ENCODE results near the gene MYRF. TPM values are rescaled to one million over a fixed set of nuclear protein-coding genes. Genes with fewer than 3 reads are reported as not detected.

The MYRF gene
- total RNA-seq (2014; rRNA removed; shearing (Covaris generic); ENCODE audit: low replicate concordance): 0.32 TPM in 1 of 2 replicates, not detected in the other

GRCh38 chr11:61752117-61752924, at the start of gene MYRF:
TSS of gene MYRF (plus strand) at chr11:61752636. CDS start at chr11:61752745, 109 bp downstream.
- no peak within 1 kb of the TSS for H3K4me2 ChIP-seq (ENCODE audit: low read depth, low read length, poor library complexity, severe bottlenecking)
- no peak within 1 kb of the TSS for H3K27ac ChIP-seq (ENCODE audit: low read length)
- H2AFZ ChIP-seq (ENCODE audit: low read length): no peak within 1 kb of the TSS
- no peaks in the 10 kb centered on the region for H4K20me1 ChIP-seq (ENCODE audit: insufficient read depth, low read depth, low read length)
- H3K4me1 ChIP-seq (ENCODE audit: low read length): peaks cover 9% of the 10 kb centered on the region
- no peaks in the 10 kb centered on the region for H3K9me3 ChIP-seq (ENCODE audit: low read length)
- H3K27me3 ChIP-seq (ENCODE audit: low read length): no peaks in the 10 kb centered on the region
- no peak for DNase-seq
- no peaks in the 10 kb centered on the region for H3K79me2 ChIP-seq (ENCODE audit: low read length)
- no peaks in the 10 kb centered on the region for H3K9me2 ChIP-seq (replicated peaks; ENCODE audit: insufficient read depth, low read length)
- H3K36me3 ChIP-seq (ENCODE audit: insufficient read depth, low read length): no peaks in the 10 kb centered on the region
- H3K9ac ChIP-seq (ENCODE audit: low read length): no peak within 1 kb of the TSS
- H3K4me3 ChIP-seq (ENCODE audit: low read length): no peak within 1 kb of the TSS

DNA sequence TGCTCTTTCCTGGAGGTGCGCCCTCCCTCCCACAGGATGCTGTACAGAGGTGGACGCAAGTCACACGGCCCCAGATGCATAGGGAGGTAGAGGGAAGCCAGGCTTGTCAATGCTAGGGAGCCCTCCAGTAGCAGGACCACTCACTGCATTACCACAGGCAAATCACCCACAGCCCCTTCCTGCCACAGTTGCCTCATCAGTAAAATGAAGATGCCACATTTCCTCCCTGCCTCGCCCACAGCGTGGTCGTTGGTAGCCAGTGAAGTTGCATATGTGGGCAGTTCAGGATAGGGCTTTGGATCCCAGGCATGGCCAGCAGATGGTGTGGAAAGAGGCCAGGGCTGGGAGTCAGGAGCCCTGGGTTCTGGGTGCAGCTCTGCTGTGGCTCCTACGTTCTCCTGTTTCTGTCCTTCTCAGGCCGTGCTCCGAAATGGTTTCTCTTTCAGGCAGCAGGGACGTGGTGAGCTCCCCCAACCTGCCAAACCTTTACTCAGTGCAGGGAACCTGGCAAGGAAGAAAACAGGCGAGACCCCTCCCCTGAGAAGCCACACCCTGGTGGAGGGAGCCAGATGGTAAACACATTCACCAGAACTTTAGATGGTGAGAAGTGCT, 49.6 kb upstream of the MYRF start:
- Histone ChIP-seq H3K27ac (ENCODE audit: low read length) (no peak overlapping the region), H3K9ac (ENCODE audit: low read length) (no peak overlapping the region), H3K9me2 (replicated peaks; ENCODE audit: insufficient read depth, low read length) (no peaks in the 10 kb centered on the region), H4K20me1 (ENCODE audit: insufficient read depth, low read depth, low read length) (no peaks in the 10 kb centered on the region), H2AFZ (ENCODE audit: low read length) (no peak overlapping the region), H3K4me3 (ENCODE audit: low read length) (no peak overlapping the region), H3K79me2 (ENCODE audit: low read length) (no peaks in the 10 kb centered on the region), H3K36me3 (ENCODE audit: insufficient read depth, low read length) (no peaks in the 10 kb centered on the region), H3K4me1 (ENCODE audit: low read length) (no peaks in the 10 kb centered on the region), H3K4me2 (ENCODE audit: low read depth, low read length, poor library complexity, severe bottlenecking) (no peak overlapping the region), H3K27me3 (ENCODE audit: low read length) (no peaks in the 10 kb centered on the region), H3K9me3 (ENCODE audit: low read length) (no peaks in the 10 kb centered on the region)
- DNase-seq: no peak

DNA sequence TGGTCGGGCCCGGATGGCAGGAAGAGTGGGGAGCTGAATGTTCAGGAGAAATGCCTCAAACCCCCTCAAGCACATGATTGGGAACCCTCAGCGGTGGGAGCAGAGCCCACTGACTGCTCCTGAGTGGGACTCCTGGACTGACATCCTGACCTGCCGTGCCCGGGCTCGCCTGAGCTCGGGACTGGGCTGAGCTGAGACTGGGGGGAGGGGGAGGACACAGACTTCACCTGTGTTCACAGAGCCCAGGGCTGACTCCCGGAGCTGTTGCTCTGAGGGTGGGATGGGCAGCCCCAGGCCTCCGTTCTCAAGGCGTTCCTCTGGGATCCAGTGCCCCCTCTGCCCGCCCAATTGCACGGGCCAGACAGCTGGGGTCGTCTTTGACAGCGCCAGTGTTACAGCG, 47.6 kb upstream of the MYRF start:
- H3K4me3 ChIP-seq (ENCODE audit: low read length): no peak overlapping the region
- no peaks in the 10 kb centered on the region for H3K9me2 ChIP-seq (replicated peaks; ENCODE audit: insufficient read depth, low read length)
- no peak overlapping the region for H3K4me2 ChIP-seq (ENCODE audit: low read depth, low read length, poor library complexity, severe bottlenecking)
- H3K27me3 ChIP-seq (ENCODE audit: low read length): no peaks in the 10 kb centered on the region
- no peaks in the 10 kb centered on the region for H3K36me3 ChIP-seq (ENCODE audit: insufficient read depth, low read length)
- H2AFZ ChIP-seq (ENCODE audit: low read length): no peak overlapping the region
- H4K20me1 ChIP-seq (ENCODE audit: insufficient read depth, low read depth, low read length): no peaks in the 10 kb centered on the region
- no peaks in the 10 kb centered on the region for H3K79me2 ChIP-seq (ENCODE audit: low read length)
- H3K9me3 ChIP-seq (ENCODE audit: low read length): no peaks in the 10 kb centered on the region
- H3K9ac ChIP-seq (ENCODE audit: low read length): no peak overlapping the region
- no peak for DNase-seq
- no peak overlapping the region for H3K27ac ChIP-seq (ENCODE audit: low read length)
- H3K4me1 ChIP-seq (ENCODE audit: low read length): no peaks in the 10 kb centered on the region

GRCh38 chr11:61706452-61707400, 45.7 kb upstream of the MYRF start:
- no peak overlapping the region for H2AFZ ChIP-seq (ENCODE audit: low read length)
- H4K20me1 ChIP-seq (ENCODE audit: insufficient read depth, low read depth, low read length): no peaks in the 10 kb centered on the region
- no peaks in the 10 kb centered on the region for H3K4me1 ChIP-seq (ENCODE audit: low read length)
- H3K79me2 ChIP-seq (ENCODE audit: low read length): no peaks in the 10 kb centered on the region
- no peaks in the 10 kb centered on the region for H3K36me3 ChIP-seq (ENCODE audit: insufficient read depth, low read length)
- H3K4me3 ChIP-seq (ENCODE audit: low read length): no peak overlapping the region
- no peaks in the 10 kb centered on the region for H3K27me3 ChIP-seq (ENCODE audit: low read length)
- H3K9me2 ChIP-seq (replicated peaks; ENCODE audit: insufficient read depth, low read length): no peaks in the 10 kb centered on the region
- H3K9me3 ChIP-seq (ENCODE audit: low read length): no peaks in the 10 kb centered on the region
- H3K4me2 ChIP-seq (ENCODE audit: low read depth, low read length, poor library complexity, severe bottlenecking): no peak overlapping the region
- no peak overlapping the region for H3K27ac ChIP-seq (ENCODE audit: low read length)
- no peak for DNase-seq
- no peak overlapping the region for H3K9ac ChIP-seq (ENCODE audit: low read length)

DNA sequence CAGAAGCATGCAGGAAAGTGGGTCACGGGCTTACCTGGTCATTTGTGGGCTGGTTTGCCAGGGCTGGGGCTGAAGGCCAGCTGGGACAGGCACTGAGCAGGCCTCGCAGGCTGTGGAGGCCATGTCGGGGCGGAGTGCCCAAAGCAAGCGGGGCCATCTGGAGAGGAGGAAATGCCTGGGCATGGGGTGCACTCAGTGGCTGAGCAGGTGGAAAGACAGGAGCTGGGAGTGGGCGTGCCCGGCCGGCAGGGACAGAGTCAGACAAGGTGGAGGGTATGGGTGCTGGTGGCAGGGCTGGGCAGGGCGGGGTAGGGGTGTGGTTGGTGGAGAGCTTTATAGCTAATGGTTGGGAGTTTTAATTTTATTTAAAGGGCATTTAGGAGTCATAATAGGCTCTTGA, 44.9 kb upstream of the MYRF start:
- H3K4me1 ChIP-seq (ENCODE audit: low read length): no peaks in the 10 kb centered on the region
- H2AFZ ChIP-seq (ENCODE audit: low read length): no peak overlapping the region
- H3K4me2 ChIP-seq (ENCODE audit: low read depth, low read length, poor library complexity, severe bottlenecking): no peak overlapping the region
- no peak overlapping the region for H3K27ac ChIP-seq (ENCODE audit: low read length)
- no peaks in the 10 kb centered on the region for H3K9me2 ChIP-seq (replicated peaks; ENCODE audit: insufficient read depth, low read length)
- DNase-seq: no peak
- no peaks in the 10 kb centered on the region for H4K20me1 ChIP-seq (ENCODE audit: insufficient read depth, low read depth, low read length)
- H3K79me2 ChIP-seq (ENCODE audit: low read length): no peaks in the 10 kb centered on the region
- no peaks in the 10 kb centered on the region for H3K9me3 ChIP-seq (ENCODE audit: low read length)
- no peaks in the 10 kb centered on the region for H3K27me3 ChIP-seq (ENCODE audit: low read length)
- no peak overlapping the region for H3K9ac ChIP-seq (ENCODE audit: low read length)
- no peaks in the 10 kb centered on the region for H3K36me3 ChIP-seq (ENCODE audit: insufficient read depth, low read length)
- no peak overlapping the region for H3K4me3 ChIP-seq (ENCODE audit: low read length)

- Histone ChIP-seq H3K27me3 (ENCODE audit: low read length) (no peaks in the 10 kb centered on the region), H3K9me3 (ENCODE audit: low read length) (no peaks in the 10 kb centered on the region), H3K79me2 (ENCODE audit: low read length) (no peaks in the 10 kb centered on the region)
These were observed 43.3 kb upstream of the MYRF start for GRCh38 chr11:61709110-61709509.

GRCh38 chr11:61709572-61709971, 42.9 kb upstream of the MYRF start:
- no peak overlapping the region for H3K4me2 ChIP-seq (ENCODE audit: low read depth, low read length, poor library complexity, severe bottlenecking)
- no peak overlapping the region for H3K9ac ChIP-seq (ENCODE audit: low read length)
- no peaks in the 10 kb centered on the region for H4K20me1 ChIP-seq (ENCODE audit: insufficient read depth, low read depth, low read length)
- no peaks in the 10 kb centered on the region for H3K36me3 ChIP-seq (ENCODE audit: insufficient read depth, low read length)
- H3K9me3 ChIP-seq (ENCODE audit: low read length): no peaks in the 10 kb centered on the region
- no peaks in the 10 kb centered on the region for H3K4me1 ChIP-seq (ENCODE audit: low read length)
- peak; percentile 46 for DNase-seq
- H3K9me2 ChIP-seq (replicated peaks; ENCODE audit: insufficient read depth, low read length): no peaks in the 10 kb centered on the region
- H3K27ac ChIP-seq (ENCODE audit: low read length): no peak overlapping the region
- no peaks in the 10 kb centered on the region for H3K27me3 ChIP-seq (ENCODE audit: low read length)
- H2AFZ ChIP-seq (ENCODE audit: low read length): no peak overlapping the region
- H3K79me2 ChIP-seq (ENCODE audit: low read length): no peaks in the 10 kb centered on the region
- H3K4me3 ChIP-seq (ENCODE audit: low read length): no peak overlapping the region

More at GRCh38 chr11:61709110-61709509, 43.3 kb upstream of the MYRF start:
- DNase-seq: no peak
- H3K36me3 ChIP-seq (ENCODE audit: insufficient read depth, low read length): no peaks in the 10 kb centered on the region
- H3K4me2 ChIP-seq (ENCODE audit: low read depth, low read length, poor library complexity, severe bottlenecking): no peak overlapping the region
- no peak overlapping the region for H3K4me3 ChIP-seq (ENCODE audit: low read length)
- H3K4me1 ChIP-seq (ENCODE audit: low read length): no peaks in the 10 kb centered on the region
- no peaks in the 10 kb centered on the region for H4K20me1 ChIP-seq (ENCODE audit: insufficient read depth, low read depth, low read length)
- H2AFZ ChIP-seq (ENCODE audit: low read length): no peak overlapping the region
- no peak overlapping the region for H3K9ac ChIP-seq (ENCODE audit: low read length)
- no peaks in the 10 kb centered on the region for H3K9me2 ChIP-seq (replicated peaks; ENCODE audit: insufficient read depth, low read length)
- no peak overlapping the region for H3K27ac ChIP-seq (ENCODE audit: low read length)

GRCh38 chr11:61710019-61710418, 42.4 kb upstream of the MYRF start:
- Histone ChIP-seq H4K20me1 (ENCODE audit: insufficient read depth, low read depth, low read length) (no peaks in the 10 kb centered on the region), H3K4me3 (ENCODE audit: low read length) (no peak overlapping the region), H3K79me2 (ENCODE audit: low read length) (no peaks in the 10 kb centered on the region), H3K36me3 (ENCODE audit: insufficient read depth, low read length) (no peaks in the 10 kb centered on the region), H2AFZ (ENCODE audit: low read length) (no peak overlapping the region), H3K9me3 (ENCODE audit: low read length) (no peaks in the 10 kb centered on the region), H3K27me3 (ENCODE audit: low read length) (no peaks in the 10 kb centered on the region), H3K4me1 (ENCODE audit: low read length) (no peaks in the 10 kb centered on the region), H3K27ac (ENCODE audit: low read length) (no peak overlapping the region), H3K9ac (ENCODE audit: low read length) (no peak overlapping the region), H3K4me2 (ENCODE audit: low read depth, low read length, poor library complexity, severe bottlenecking) (no peak overlapping the region), H3K9me2 (replicated peaks; ENCODE audit: insufficient read depth, low read length) (no peaks in the 10 kb centered on the region)
- no peak for DNase-seq
